GM19099 (cell line): ENCODE data around the gene LUC7L.

Source experiments
- POLR2A ChIP-seq: IDR thresholded peaks from 3 replicates; pipeline ENCODE4 v1.6.1; 2011; ENCODE audit warnings: low read depth; ENCODE audit not compliant: insufficient read length; ENCODE audit errors: extremely low read depth

Gene LUC7L

GRCh38 chr16:192686-193085 lies 36.6 kb downstream of the LUC7L start:
- no peak for TF ChIP-seq POLR2A

GRCh38 chr16:191831-192230 lies 37.4 kb downstream of the LUC7L start:
- TF ChIP-seq POLR2A, result no peak

- TF ChIP-seq POLR2A, result no peak
Measured at GRCh38 chr16:189604-190186, 39.6 kb downstream of the LUC7L start.

GRCh38 chr16:188674-189073 lies 40.6 kb downstream of the LUC7L start:
- TF ChIP-seq POLR2A, result no peak

- no peak for TF ChIP-seq POLR2A
Measured at GRCh38 chr16:187330-187729, 41.9 kb downstream of the LUC7L start.

GRCh38 chr16:185691-186090 lies 43.6 kb downstream of the LUC7L start:
- TF ChIP-seq POLR2A, result no peak

GRCh38 chr16:185213-185612 lies 44.0 kb downstream of the LUC7L start:
- no peak for TF ChIP-seq POLR2A

- TF ChIP-seq POLR2A, result no peak
Measured at GRCh38 chr16:183005-183404, 46.2 kb downstream of the LUC7L start.

- no peak for TF ChIP-seq POLR2A
Measured at GRCh38 chr16:181565-182021, 47.7 kb downstream of the LUC7L start.

- TF ChIP-seq POLR2A, result no peak
Measured at GRCh38 chr16:180681-181564, 48.3 kb downstream of the LUC7L start.

- no peak for TF ChIP-seq POLR2A
Measured at GRCh38 chr16:180101-180675, 49.1 kb downstream of the LUC7L start, which contains the start of gene HBQ1. Gene HBQ1, plus strand, starts transcription at chr16:180459. Its CDS starts 28 bp downstream, at chr16:180487.

GRCh38 chr16:179211-180092 lies 49.8 kb downstream of the LUC7L start:
- no peak for TF ChIP-seq POLR2A

- TF ChIP-seq POLR2A, result no peak
Measured at GRCh38 chr16:178668-179015, 50.6 kb downstream of the LUC7L start.

- TF ChIP-seq POLR2A, result no peak
Measured at GRCh38 chr16:177981-178667, 51.1 kb downstream of the LUC7L start.

- no peak for TF ChIP-seq POLR2A
Measured at GRCh38 chr16:177394-177822, 51.8 kb downstream of the LUC7L start.
